ENCODE measurements around the gene MBNL2.

DNA sequence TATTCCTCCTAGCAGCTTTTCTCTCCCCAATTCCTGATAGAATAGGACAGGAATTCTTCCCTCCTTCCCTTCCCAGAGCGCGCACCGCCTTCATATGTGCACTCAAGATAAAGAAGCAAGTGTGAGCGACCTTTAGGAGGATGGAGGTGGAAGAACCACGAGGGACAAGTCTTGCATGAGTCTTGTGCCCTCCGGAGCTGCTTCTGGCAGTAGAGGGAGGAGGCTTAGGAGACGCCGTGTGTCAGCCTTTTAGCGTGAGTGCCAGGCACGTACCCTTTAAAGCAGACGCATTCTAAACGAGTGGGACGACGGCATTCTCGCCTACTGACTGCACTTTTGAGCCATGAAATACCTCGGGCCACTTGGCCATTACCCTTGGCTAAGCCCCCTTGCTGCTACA is 116.4 kb downstream of the MBNL2 start:
- TF ChIP-seq POLR2A (IDR thresholded peaks at IDR 0.05), result no peak
- TF ChIP-seq POLR2AphosphoS5 (IDR thresholded peaks at IDR 0.05), result no peak

Measured in breast epithelium (tissue), 3 donors.